T-cell (primary cell): ENCODE results near the gene TMEM240. TPM values are rescaled to one million over a fixed set of nuclear protein-coding genes. Genes with fewer than 3 reads are reported as not detected.
"Not testable (repeated sequence)": the region's sequence is repeated elsewhere in the genome, so short reads cannot be mapped to it uniquely, and the experiment has no call there.

ENCODE experiments used
- ATAC-seq, 4 experiments: fragments of 200-7000 bp in 3 of 4; fragments of 150-1000 bp in 1 of 4; cut with Tn5 transposase; replicated peaks in 1 of 4; 1 replicate in 3 of 4; 2 replicates in 1 of 4; pipeline ENCODE4 v1.10.0; 2021; ENCODE audit warnings: moderate library complexity in 3 of 4, mild to moderate bottlenecking in 2 of 4, moderate number of reproducible peaks in 1 of 4
- CTCF ChIA-PET, 2 donors: fragments of 300-600 bp; sonication (Branson Sonifier 250); formaldehyde crosslinking; loops; one replicate each; lab custom pipeline; 2022; ENCODE audit warnings: antibody characterized with exemption in 2 of 2; lab: Charles Lee
- POLR2A ChIA-PET, 2 donors: fragments of 300-600 bp; sonication (Branson Sonifier 250); formaldehyde crosslinking; loops; one replicate each; lab custom pipeline; 2022; ENCODE audit warnings: antibody characterized with exemption in 2 of 2; lab: Charles Lee
- DNase-seq, 35 experiments: peaks; one replicate each; pipeline versions ENCODE4 v3.0.0 to v3.0.0-alpha.2; 2013 to 2023
- H3K27ac ChIP-seq: one replicate; pipeline ENCODE4 v1.5.1; 2013; ENCODE audit warnings: low read length
- H3K27me3 ChIP-seq, 2 experiments: replicated peaks in 1 of 2; 1 replicate in 1 of 2; 2 replicates in 1 of 2; pipeline versions ENCODE4 v1.6.1 to v1.7.0; 2013; ENCODE audit warnings: low read length in 1 of 2, mixed read lengths in 1 of 2; ENCODE audit not compliant: control insufficient read depth in 2 of 2, insufficient read depth in 2 of 2; ENCODE audit errors: extremely low read depth in 1 of 2
- H3K36me3 ChIP-seq, 2 donors: 1 replicate in 1 of 2; 2 replicates in 1 of 2; pipeline versions ENCODE4 v1.6.1 to v1.7.0; 2013; ENCODE audit warnings: low read length in 1 of 2; ENCODE audit not compliant: control insufficient read depth in 2 of 2, insufficient read depth in 1 of 2; ENCODE audit errors: extremely low read depth in 1 of 2
- H3K4me1 ChIP-seq, 2 experiments: 1 replicate in 1 of 2; 2 replicates in 1 of 2; pipeline versions ENCODE4 v1.6.1 to v1.7.0; 2013; ENCODE audit warnings: low read length in 2 of 2, mixed read lengths in 1 of 2; ENCODE audit not compliant: insufficient read depth in 2 of 2, control insufficient read depth in 1 of 2; ENCODE audit errors: extremely low read depth in 1 of 2
- H3K4me3 ChIP-seq, 2 donors: 1 replicate in 1 of 2; 2 replicates in 1 of 2; pipeline versions ENCODE4 v1.5.1 to v1.7.0; 2013; ENCODE audit warnings: mild to moderate bottlenecking in 2 of 2, low read length in 1 of 2, moderate library complexity in 1 of 2; ENCODE audit not compliant: control insufficient read depth in 1 of 2; ENCODE audit errors: extremely low read depth in 1 of 2
- H3K9me3 ChIP-seq: 2 replicates; pipeline ENCODE4 v1.7.0; 2013
- H3K27ac Mint-ChIP-seq, 2 donors: one replicate each; pipeline ENCODE4 v1.8.0; 2020 to 2021; ENCODE audit warnings: mild to moderate bottlenecking in 2 of 2, mixed read lengths in 2 of 2
- H3K27me3 Mint-ChIP-seq, 2 donors: one replicate each; pipeline ENCODE4 v1.8.0; 2021 to 2022; ENCODE audit warnings: mixed read lengths in 2 of 2
- H3K36me3 Mint-ChIP-seq: one replicate; pipeline ENCODE4 v1.8.0; 2021; ENCODE audit warnings: mixed read lengths
- H3K4me1 Mint-ChIP-seq, 3 donors: one replicate each; pipeline ENCODE4 v1.8.0; 2020 to 2022; ENCODE audit warnings: mixed read lengths in 3 of 3, mild to moderate bottlenecking in 1 of 3
- H3K4me3 Mint-ChIP-seq, 3 donors: one replicate each; pipeline ENCODE4 v1.8.0; 2020 to 2022; ENCODE audit warnings: mild to moderate bottlenecking in 3 of 3, mixed read lengths in 3 of 3, moderate library complexity in 3 of 3
- H3K9me3 Mint-ChIP-seq, 3 donors: one replicate each; pipeline ENCODE4 v1.8.0; 2020 to 2022; ENCODE audit warnings: mixed read lengths in 3 of 3
- WGBS: methylation state at CpG from one replicate; pipeline ENCODE4 v1.1.5; 2013; ENCODE audit warnings: missing lambda C conversion rate; ENCODE audit not compliant: insufficient coverage; 5-methylcytosine and 5-hydroxymethylcytosine counted together
- total RNA-seq, 35 experiments: library from RNA in 6 of 35; stranded (reverse) in 6 of 35; fragments of 120-200 nt in 1 of 35; gene quantifications; one replicate each; pipeline versions ENCODE4 v1.2.1 to v1.2.4 and lab custom pipeline; 2013 to 2026

TMEM240 gene
- total RNA-seq, 5 donors from 2014 or later (not counting 1 experiment from before 2014, with no cell fraction given) = 1.0 to 3.1 (median 1.4) TPM

DNA sequence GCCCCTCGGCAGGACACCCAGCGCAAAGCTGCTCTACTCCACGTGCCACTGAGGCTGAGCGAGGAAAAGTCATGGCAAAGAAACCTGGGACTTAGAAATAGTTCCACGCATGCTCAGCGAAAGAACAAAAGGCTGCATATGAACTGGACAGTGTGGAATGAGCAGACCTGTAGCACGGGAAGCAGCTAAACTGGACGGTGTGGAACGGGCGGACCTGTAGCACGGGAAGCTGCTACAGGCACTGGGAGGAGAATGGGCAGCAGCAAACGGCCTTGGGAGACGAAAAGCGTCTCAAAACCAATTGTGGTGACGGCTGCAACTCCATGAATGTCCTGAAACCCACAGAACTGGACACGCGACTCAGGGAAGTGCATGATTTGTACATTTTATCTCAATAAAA is 18.6 kb upstream of the TMEM240 start:
- H3K36me3 Mint-ChIP-seq = peaks cover 15% of the 10 kb centered on the region
- 96% methylated on average over 17 of the region's 17 CpGs for WGBS
- no peak overlapping the region for H3K27ac Mint-ChIP-seq
- DNase-seq = no peak
- no peak for ATAC-seq
- no peaks in the 10 kb centered on the region for H3K9me3 Mint-ChIP-seq
- H3K4me3 Mint-ChIP-seq = no peak overlapping the region
- Histone ChIP-seq H3K9me3 (no peaks in the 10 kb centered on the region), H3K4me3 (no peak overlapping the region), H3K4me1 (no peaks in the 10 kb centered on the region), H3K36me3 (peaks cover 18 to 28% of the 10 kb centered on the region in 2 donors), H3K27me3 (no peaks in the 10 kb centered on the region), H3K27ac (no peak overlapping the region)
- ChIA-PET POLR2A (no interaction called here), CTCF (no interaction called here)
- no peaks in the 10 kb centered on the region for H3K27me3 Mint-ChIP-seq
- peaks cover 6 to 11% (median 7%) of the 10 kb centered on the region in 3 donors for H3K4me1 Mint-ChIP-seq

- no peaks in the 10 kb centered on the region for H3K4me1 ChIP-seq
- H3K27ac Mint-ChIP-seq = no peak overlapping the region
- CTCF ChIA-PET = interaction anchor here in 1 of 2 donors (0.6 kb wide), 1 partner anchor 17 kb away, joined by 3 read pairs; no protein-coding TSS in a partner anchor
- H3K9me3 ChIP-seq = no peaks in the 10 kb centered on the region
- no peak overlapping the region for H3K4me3 Mint-ChIP-seq
- no peak overlapping the region for H3K27ac ChIP-seq
- ATAC-seq (peak in 1 of 4 experiments; percentile 13), DNase-seq (no peak)
- H3K36me3 Mint-ChIP-seq = peaks cover 11% of the 10 kb centered on the region
- no peaks in the 10 kb centered on the region for H3K27me3 ChIP-seq
- 75% methylated on average over 4 of the region's 4 CpGs for WGBS
- no peaks in the 10 kb centered on the region for H3K27me3 Mint-ChIP-seq
- H3K36me3 ChIP-seq = peaks cover 17 to 24% of the 10 kb centered on the region in 2 donors
- H3K4me1 Mint-ChIP-seq = peaks cover 4 to 11% (median 7%) of the 10 kb centered on the region in 3 donors
- H3K9me3 Mint-ChIP-seq = no peaks in the 10 kb centered on the region
- no peak overlapping the region for H3K4me3 ChIP-seq
- POLR2A ChIA-PET = interaction anchor here in 1 of 2 donors (0.6 kb wide), 1 partner anchor 560 kb away, joined by 4 read pairs; no protein-coding TSS in a partner anchor
Measured at GRCh38 chr1:1558591-1558990, 18.2 kb upstream of the TMEM240 start.

DNA sequence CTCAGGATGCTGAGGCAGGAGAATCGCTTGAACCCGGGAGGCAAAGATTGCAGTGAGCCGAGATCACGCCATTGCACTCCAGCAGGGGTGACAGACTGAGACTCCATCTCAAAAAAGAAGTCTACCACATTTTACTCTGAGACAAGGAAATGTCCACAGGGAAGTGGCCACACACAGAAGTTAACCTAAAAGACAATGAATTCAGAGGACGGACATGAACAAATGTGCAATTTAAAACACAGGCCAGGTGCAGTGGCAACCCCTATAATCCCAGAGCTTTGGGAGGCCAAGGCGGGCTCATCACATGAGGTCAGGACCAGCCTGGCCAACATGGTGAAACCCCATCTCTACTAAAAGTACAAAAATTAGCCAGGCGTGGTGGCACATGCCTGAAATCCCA is 17.3 kb upstream of the TMEM240 start:
- H3K27ac ChIP-seq, H3K27ac Mint-ChIP-seq, H3K9me3 Mint-ChIP-seq, POLR2A ChIA-PET, H3K27me3 Mint-ChIP-seq, H3K4me3 ChIP-seq, H3K9me3 ChIP-seq, H3K4me1 ChIP-seq, ATAC-seq, DNase-seq, H3K36me3 Mint-ChIP-seq, H3K27me3 ChIP-seq, CTCF ChIA-PET, H3K4me3 Mint-ChIP-seq: not testable (repeated sequence)
- WGBS = 98% methylated on average over 6 of the region's 7 CpGs
- peaks cover 14 to 15% of the 10 kb centered on the region in 2 donors for H3K36me3 ChIP-seq
- peaks cover 4 to 11% (median 7%) of the 10 kb centered on the region in 3 donors for H3K4me1 Mint-ChIP-seq

- POLR2A ChIA-PET = interaction anchor here in 1 of 2 donors (0.6 kb wide), 1 partner anchor 128 kb away, joined by 7 read pairs; no protein-coding TSS in a partner anchor
Measured at GRCh38 chr1:1556961-1557360, 16.5 kb upstream of the TMEM240 start.

DNA sequence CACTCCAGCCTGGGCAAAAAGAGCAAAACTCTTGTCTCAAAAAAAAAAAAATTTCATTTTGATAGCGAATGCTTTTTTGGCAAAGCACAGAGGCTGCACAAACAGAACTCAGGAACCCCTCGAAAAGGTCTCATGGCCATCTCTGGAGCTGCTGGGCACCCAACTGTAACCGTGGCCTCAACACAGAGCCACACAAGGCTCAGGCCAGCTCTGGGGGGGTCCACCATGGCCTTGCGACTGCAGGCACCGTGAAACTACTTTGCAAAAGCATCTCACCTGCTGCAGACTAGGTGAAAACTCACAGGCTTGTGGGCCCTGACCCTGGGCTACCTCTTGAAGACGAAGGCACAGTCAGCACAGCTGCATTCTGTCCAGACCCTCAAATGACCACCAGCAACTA is 16.1 kb upstream of the TMEM240 start:
- H3K36me3 Mint-ChIP-seq = no peaks in the 10 kb centered on the region
- CTCF ChIA-PET = no interaction called here

More at GRCh38 chr1:1556961-1557360, 16.5 kb upstream of the TMEM240 start:
- H3K27ac ChIP-seq, H3K27ac Mint-ChIP-seq, H3K36me3 Mint-ChIP-seq, H3K27me3 ChIP-seq, ATAC-seq, H3K9me3 Mint-ChIP-seq, H3K4me3 Mint-ChIP-seq, H3K4me1 ChIP-seq, H3K4me1 Mint-ChIP-seq, H3K27me3 Mint-ChIP-seq, H3K9me3 ChIP-seq, H3K36me3 ChIP-seq, DNase-seq, H3K4me3 ChIP-seq: not testable (repeated sequence)
- CTCF ChIA-PET = interaction anchor here in 1 of 2 donors (0.6 kb wide), 1 partner anchor 219 kb away, joined by 5 read pairs; no protein-coding TSS in a partner anchor
- 95% methylated on average over 8 of the region's 11 CpGs for WGBS

DNA sequence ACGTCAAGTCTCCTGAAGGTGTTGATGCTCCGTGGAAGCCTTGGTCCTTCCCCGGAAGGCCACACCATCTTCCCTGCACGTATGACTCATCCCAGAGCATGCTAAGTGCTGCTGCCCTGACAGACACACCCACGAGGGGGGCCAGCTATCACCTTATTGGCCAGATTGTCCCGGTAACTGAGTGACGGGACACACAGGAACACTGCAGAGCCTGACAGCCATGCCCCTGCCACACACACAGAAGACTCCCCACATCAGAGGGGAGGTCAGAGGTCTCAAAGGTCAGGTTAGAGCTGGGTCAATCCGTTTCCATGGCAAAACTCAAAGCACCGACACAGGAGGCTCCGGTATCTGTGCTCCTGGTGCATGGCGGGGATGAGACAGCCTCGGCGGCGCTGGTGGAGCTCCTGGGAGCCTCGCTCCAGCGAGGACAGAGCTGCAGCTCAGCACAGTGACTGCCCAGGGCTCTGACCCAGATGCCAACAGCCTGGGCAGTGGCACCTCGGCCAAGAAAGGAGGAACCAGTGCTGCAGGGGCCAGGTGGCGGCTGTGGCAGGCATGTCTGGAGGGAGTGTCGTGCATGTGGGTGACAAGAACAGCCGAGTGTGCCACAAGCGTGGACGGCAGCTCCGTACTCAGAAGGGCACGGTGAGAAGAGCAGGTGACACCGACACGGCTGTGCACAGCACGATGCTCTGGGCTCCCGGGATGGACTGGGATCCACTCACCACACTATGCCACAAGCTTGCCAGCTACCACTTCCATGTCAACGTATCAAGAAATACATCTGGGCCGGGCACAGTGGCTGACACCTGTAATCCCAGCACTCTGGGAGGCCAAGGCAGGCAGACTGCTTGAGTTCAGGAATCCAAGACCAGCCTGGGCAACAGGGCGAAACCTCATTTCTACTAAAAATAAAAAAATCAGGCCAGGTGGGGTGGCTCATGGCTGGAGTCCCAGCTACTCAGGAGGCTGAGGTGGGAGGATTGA is 14.8 kb upstream of the TMEM240 start:
- Histone ChIP-seq H3K27ac (no peak overlapping the region), H3K36me3 (no peaks in the 10 kb centered on the region), H3K27me3 (no peaks in the 10 kb centered on the region), H3K4me1 (peaks cover 0 to 5% of the 10 kb centered on the region in 2 experiments), H3K4me3 (no peak overlapping the region), H3K9me3 (no peaks in the 10 kb centered on the region)
- H3K4me1 Mint-ChIP-seq = peaks cover 5 to 10% (median 8%) of the 10 kb centered on the region in 3 donors
- H3K27ac Mint-ChIP-seq = no peak overlapping the region
- no peaks in the 10 kb centered on the region for H3K36me3 Mint-ChIP-seq
- WGBS = 92% methylated on average over 27 of the region's 31 CpGs
- ChIA-PET POLR2A (no interaction called here), CTCF (no interaction called here)
- H3K9me3 Mint-ChIP-seq = no peaks in the 10 kb centered on the region
- DNase-seq = no peak
- no peaks in the 10 kb centered on the region for H3K27me3 Mint-ChIP-seq
- no peak for ATAC-seq
- H3K4me3 Mint-ChIP-seq = no peak overlapping the region

More for the DNA sequence above, 16.1 kb upstream of the TMEM240 start:
- Histone ChIP-seq H3K27me3 (no peaks in the 10 kb centered on the region), H3K9me3 (no peaks in the 10 kb centered on the region), H3K36me3 (peaks cover 3 to 6% of the 10 kb centered on the region in 2 donors), H3K4me3 (no peak overlapping the region), H3K27ac (no peak overlapping the region), H3K4me1 (peaks cover 0 to 2% of the 10 kb centered on the region in 2 experiments)
- ATAC-seq (no peak), DNase-seq (no peak)
- peaks cover 5 to 9% (median 6%) of the 10 kb centered on the region in 3 donors for H3K4me1 Mint-ChIP-seq
- no peak overlapping the region for H3K4me3 Mint-ChIP-seq
- WGBS = 98% methylated on average over 6 of the region's 6 CpGs
- POLR2A ChIA-PET = no interaction called here
- no peaks in the 10 kb centered on the region for H3K27me3 Mint-ChIP-seq
- H3K9me3 Mint-ChIP-seq = no peaks in the 10 kb centered on the region
- H3K27ac Mint-ChIP-seq = no peak overlapping the region
